Measurements from ENCODE around the gene IMPDH1. TPM values are rescaled to one million over a fixed set of nuclear protein-coding genes. Genes with fewer than 3 reads are reported as not detected.
A peak's percentile ranks its signal among the peaks of the same experiment; 100 is the strongest.

The IMPDH1 gene
- total RNA-seq, 4 donors from 2014 or later = 43.1 to 68.5 (median 47.4) TPM

DNA sequence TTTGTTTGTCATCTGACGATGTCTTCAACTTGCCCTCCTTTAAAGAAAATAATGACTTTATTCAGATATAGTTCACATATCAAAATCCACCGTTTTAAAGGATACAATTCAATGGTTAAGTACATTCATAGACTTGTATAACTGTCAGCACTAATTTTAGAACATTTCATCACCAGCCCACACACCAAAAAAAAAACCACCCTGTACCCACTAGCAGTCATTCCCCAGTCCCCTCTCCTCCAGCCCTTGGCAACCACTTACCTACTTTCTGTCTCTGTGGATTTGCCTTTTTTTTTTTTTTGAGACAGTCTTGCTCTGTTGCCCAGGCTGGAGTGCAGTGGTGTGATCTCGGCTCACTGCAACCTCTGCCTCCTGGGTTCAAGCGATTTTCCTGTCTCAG is 40.6 kb upstream of the IMPDH1 start:
- Histone ChIP-seq H3K4me3 (no peak overlapping the region), H3K27me3 (no peaks in the 10 kb centered on the region), H3K36me3 (no peaks in the 10 kb centered on the region), H3K27ac (no peak overlapping the region), H3K4me1 (peaks cover 23% of the 10 kb centered on the region), H3K9me3 (no peaks in the 10 kb centered on the region)
- WGBS = 57% methylated on average over 4 of the region's 4 CpGs
- TF ChIP-seq, protein P1, sequence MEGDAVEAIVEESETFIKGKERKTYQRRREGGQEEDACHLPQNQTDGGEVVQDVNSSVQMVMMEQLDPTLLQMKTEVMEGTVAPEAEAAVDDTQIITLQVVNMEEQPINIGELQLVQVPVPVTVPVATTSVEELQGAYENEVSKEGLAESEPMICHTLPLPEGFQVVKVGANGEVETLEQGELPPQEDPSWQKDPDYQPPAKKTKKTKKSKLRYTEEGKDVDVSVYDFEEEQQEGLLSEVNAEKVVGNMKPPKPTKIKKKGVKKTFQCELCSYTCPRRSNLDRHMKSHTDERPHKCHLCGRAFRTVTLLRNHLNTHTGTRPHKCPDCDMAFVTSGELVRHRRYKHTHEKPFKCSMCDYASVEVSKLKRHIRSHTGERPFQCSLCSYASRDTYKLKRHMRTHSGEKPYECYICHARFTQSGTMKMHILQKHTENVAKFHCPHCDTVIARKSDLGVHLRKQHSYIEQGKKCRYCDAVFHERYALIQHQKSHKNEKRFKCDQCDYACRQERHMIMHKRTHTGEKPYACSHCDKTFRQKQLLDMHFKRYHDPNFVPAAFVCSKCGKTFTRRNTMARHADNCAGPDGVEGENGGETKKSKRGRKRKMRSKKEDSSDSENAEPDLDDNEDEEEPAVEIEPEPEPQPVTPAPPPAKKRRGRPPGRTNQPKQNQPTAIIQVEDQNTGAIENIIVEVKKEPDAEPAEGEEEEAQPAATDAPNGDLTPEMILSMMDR (IDR thresholded peaks at IDR 0.05) = no peak
- no peak for TF ChIP-seq POLR2AphosphoS5 (IDR thresholded peaks at IDR 0.05)
- no peak for TF ChIP-seq EP300 (IDR thresholded peaks at IDR 0.05)
- no peak for TF ChIP-seq POLR2A (IDR thresholded peaks at IDR 0.05)
- DNase-seq (ENCODE audit: low spot score in 2 of 2) = no peak

DNA sequence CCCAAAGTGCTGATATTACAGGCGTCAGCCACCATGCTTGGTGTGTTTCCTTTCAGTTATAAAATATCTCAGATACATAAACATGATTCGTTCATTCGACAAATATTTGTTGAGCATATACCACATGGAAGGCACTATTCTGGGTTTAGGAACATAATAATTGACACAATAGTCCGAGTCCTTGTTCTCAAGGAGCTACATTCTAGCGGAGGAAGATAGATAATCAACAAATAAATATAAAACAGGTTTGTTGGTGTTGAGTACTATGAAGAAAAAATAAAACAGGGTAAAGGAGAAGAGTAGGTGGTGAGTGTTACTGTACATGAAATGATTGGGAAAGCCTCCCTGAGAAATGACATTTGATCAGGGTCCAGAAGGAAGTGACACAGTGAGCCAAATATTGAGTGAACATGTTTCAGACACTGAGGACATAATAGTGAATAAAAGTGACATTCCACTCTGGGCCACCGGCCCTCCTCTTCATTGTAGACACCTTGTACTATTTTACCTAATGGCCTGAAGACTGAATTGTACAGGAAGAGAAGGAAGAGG is 39.0 kb upstream of the IMPDH1 start:
- no peak for DNase-seq (ENCODE audit: low spot score in 2 of 2)
- TF ChIP-seq POLR2A (IDR thresholded peaks at IDR 0.05) = no peak
- no peak for TF ChIP-seq EP300 (IDR thresholded peaks at IDR 0.05)
- TF ChIP-seq, protein P1 (IDR thresholded peaks at IDR 0.05) = no peak
- TF ChIP-seq POLR2AphosphoS5 (IDR thresholded peaks at IDR 0.05) = no peak
- Histone ChIP-seq H3K9me3 (no peaks in the 10 kb centered on the region), H3K4me3 (no peak overlapping the region), H3K36me3 (no peaks in the 10 kb centered on the region), H3K4me1 (peaks cover 12% of the 10 kb centered on the region), H3K27me3 (no peaks in the 10 kb centered on the region), H3K27ac (no peak overlapping the region)
- WGBS = 92% methylated on average over 6 of the region's 6 CpGs

DNA sequence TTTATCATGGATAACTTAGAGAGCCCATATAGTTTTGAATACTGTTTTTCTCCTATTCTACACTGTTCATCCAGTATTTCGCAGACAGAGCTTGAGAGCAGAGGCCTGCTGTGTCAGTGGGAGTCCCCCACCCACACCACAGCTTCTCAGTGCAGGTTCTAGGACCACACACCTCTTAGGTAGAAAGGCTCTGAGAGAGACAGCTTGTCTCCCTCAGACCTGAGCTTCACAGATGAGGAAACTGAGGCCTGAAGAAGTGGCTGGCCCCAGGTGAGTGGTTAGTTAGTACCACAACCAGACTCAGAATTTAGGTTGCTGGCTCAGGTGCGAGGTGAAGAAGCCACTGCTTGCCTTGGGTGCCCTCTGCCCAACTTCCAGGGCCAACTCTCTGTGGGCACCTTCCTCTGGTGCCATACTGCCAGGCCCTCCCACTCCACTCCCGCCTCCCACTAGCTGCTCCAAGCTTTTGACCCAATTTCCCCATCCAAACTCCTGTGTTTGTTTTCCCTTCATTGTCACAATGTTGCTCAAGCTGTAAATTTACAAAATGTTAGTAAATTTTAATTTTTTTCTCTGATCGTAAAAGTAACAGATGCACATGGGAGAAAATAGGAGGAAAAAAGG is 38.3 kb upstream of the IMPDH1 start:
- TF ChIP-seq POLR2AphosphoS5 (IDR thresholded peaks at IDR 0.05) = no peak
- TF ChIP-seq EP300 (IDR thresholded peaks at IDR 0.05) = no peak
- no peak for TF ChIP-seq POLR2A (IDR thresholded peaks at IDR 0.05)
- Histone ChIP-seq H3K4me3 (no peak overlapping the region), H3K27me3 (no peaks in the 10 kb centered on the region), H3K36me3 (no peaks in the 10 kb centered on the region), H3K9me3 (no peaks in the 10 kb centered on the region), H3K27ac (no peak overlapping the region), H3K4me1 (peaks cover 10% of the 10 kb centered on the region)
- WGBS = 72% methylated on average over 4 of the region's 4 CpGs
- no peak for DNase-seq (ENCODE audit: low spot score in 2 of 2)

DNA sequence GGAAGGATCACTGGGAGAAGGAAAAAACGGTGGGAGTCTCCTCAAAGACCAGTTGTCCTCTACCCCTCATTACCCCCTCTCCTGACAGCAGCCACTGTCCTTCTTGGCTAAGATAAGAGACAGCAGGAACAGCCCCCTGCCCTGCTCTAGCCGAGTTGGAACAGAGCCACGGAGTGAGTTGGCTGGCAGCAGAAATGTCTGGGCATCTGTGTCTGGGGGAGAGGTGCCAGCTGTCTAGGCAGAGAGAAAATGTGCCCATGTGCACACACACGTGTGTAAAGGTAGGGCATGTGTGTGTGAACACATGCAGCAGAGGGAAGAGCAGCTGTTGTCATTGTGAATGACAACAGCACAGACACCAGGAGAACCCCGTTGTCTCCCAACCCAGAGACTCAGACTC is 36.5 kb upstream of the IMPDH1 start:
- Histone ChIP-seq H3K4me1 (peaks cover 7% of the 10 kb centered on the region), H3K27ac (no peak overlapping the region), H3K27me3 (no peaks in the 10 kb centered on the region), H3K9me3 (no peaks in the 10 kb centered on the region), H3K4me3 (no peak overlapping the region), H3K36me3 (no peaks in the 10 kb centered on the region)
- 66% methylated on average over 5 of the region's 5 CpGs for WGBS
- TF ChIP-seq, protein P1 (IDR thresholded peaks at IDR 0.05) = no peak
- TF ChIP-seq EP300 (IDR thresholded peaks at IDR 0.05) (no peak), POLR2AphosphoS5 (IDR thresholded peaks at IDR 0.05) (no peak), POLR2A (IDR thresholded peaks at IDR 0.05) (no peak)
- DNase-seq (ENCODE audit: low spot score in 2 of 2) = no peak

DNA sequence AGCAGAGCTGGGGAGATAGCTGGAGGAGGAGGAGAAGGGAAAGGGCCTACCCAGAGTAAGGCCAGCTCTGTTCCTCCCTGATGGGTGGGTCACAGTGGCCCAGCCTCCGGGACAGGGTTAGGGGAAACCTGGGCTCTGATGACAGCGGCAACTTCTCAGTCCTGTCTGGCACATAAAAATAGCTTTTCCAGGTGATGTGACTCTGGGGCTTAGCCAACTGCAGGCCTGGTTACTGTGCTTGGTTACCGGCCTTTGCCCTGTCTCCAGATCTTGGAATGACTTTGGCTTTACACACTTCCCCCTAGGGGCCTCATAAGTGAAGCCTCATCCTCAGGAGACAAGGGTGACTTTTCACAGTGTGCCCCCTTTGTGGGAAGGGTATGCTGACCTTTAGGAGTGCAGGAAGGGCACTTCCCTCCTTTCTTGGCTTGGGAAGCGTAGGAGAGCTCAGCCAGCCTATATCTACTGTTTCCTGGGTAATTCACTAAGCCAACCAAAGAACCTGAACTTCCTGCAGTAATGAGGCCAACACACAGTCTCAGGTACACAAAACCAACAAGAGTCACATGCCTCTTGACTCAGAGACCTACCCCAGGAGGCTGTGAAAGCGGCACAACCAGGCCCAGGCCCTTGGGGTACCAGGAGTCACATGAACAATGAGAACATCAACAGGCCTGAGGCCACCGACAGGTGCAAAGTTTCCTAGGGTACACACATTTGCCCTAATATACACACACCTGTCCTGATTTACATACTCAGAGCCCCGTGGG is 34.2 kb upstream of the IMPDH1 start:
- no peaks in the 10 kb centered on the region for H3K27me3 ChIP-seq
- H3K27ac ChIP-seq = peak overlapping the region; percentile 26
- H3K36me3 ChIP-seq = no peaks in the 10 kb centered on the region
- no peak for DNase-seq (ENCODE audit: low spot score in 2 of 2)
- H3K4me3 ChIP-seq = no peak overlapping the region
- no peaks in the 10 kb centered on the region for H3K9me3 ChIP-seq
- TF ChIP-seq, protein P1 (IDR thresholded peaks at IDR 0.05) = no peak
- no peak for TF ChIP-seq EP300 (IDR thresholded peaks at IDR 0.05)
- TF ChIP-seq POLR2A (IDR thresholded peaks at IDR 0.05) = no peak
- WGBS = 50% methylated on average over 7 of the region's 7 CpGs
- peaks cover 7% of the 10 kb centered on the region for H3K4me1 ChIP-seq

Measured in suprapubic skin (tissue), 4 donors.